Stimulated activated CD8-positive, alpha-beta memory T cell treated with anti-CD3 and anti-CD28 coated beads, Interleukin-2, amount 100 ng/mL, for 48 hours (primary cell): Measurements from ENCODE around the gene PAK4.
"Not testable (repeated sequence)": the region's sequence is repeated elsewhere in the genome, so short reads cannot be mapped to it uniquely, and the experiment has no call there.

Source experiments
- DNase-seq, 2 donors: peaks; one replicate each; pipeline ENCODE4 v3.0.0-alpha.2; 2020; ENCODE audit warnings: low read depth in 2 of 2

Gene PAK4

GRCh38 chr19:39207293-39207836 lies 81.8 kb downstream of the PAK4 start:
- no peak for DNase-seq

- no peak for DNase-seq
Measured at GRCh38 chr19:39208175-39208795, 82.7 kb downstream of the PAK4 start.

GRCh38 chr19:39209196-39209595 lies 83.6 kb downstream of the PAK4 start:
- no peak for DNase-seq

- no peak for DNase-seq
Measured at GRCh38 chr19:39211731-39212374, 86.3 kb downstream of the PAK4 start.

GRCh38 chr19:39212375-39212742 lies 86.8 kb downstream of the PAK4 start:
- DNase-seq: peak; percentile 40 to 52

GRCh38 chr19:39215323-39215722 lies 89.7 kb downstream of the PAK4 start:
- DNase-seq: not testable (repeated sequence)

GRCh38 chr19:39217094-39217493 lies 91.5 kb downstream of the PAK4 start:
- no peak for DNase-seq

- no peak for DNase-seq
Measured at GRCh38 chr19:39218230-39219007, 92.8 kb downstream of the PAK4 start.

GRCh38 chr19:39219108-39219507 lies 93.5 kb downstream of the PAK4 start:
- not testable (repeated sequence) for DNase-seq

GRCh38 chr19:39223703-39224279 lies 98.2 kb downstream of the PAK4 start:
- DNase-seq: no peak

- DNase-seq: no peak
Measured at GRCh38 chr19:39224910-39225309, 99.3 kb downstream of the PAK4 start.
